Measurements from ENCODE around the gene HRH2. TPM values are rescaled to one million over a fixed set of nuclear protein-coding genes. Genes with fewer than 3 reads are reported as not detected.

HRH2 gene
- total RNA-seq, 2 experiments from 2014 or later: 2.9 to 3.4 TPM

DNA sequence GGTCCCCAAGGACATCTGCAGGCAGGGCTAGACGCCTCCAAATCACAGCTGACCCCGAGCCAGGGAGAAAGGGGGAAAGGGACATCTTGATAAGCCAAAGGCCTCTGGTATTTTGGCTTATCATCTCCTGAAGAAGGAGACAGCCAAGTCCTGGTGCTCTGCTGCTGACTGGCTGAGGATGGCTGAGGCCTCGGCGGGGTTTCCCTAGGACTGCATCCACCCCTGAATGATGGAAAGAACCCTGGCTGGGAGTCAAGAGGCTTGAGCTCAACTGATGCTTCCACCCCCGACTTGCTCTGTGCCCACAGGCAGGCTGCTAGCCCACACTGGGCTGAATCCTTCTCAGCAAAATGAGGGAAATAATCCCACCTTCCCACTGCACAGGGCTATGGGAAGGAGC lies 30.9 kb upstream of the HRH2 start:
- no peak overlapping the region for H3K27ac ChIP-seq (ENCODE audit: low read depth in 1 of 2, low read length in 2 of 2)
- ChIA-PET POLR2A (no interaction called here), CTCF (no interaction called here)
- H3K4me1 ChIP-seq (ENCODE audit: insufficient read depth, low read length): no peaks in the 10 kb centered on the region
- no peaks in the 10 kb centered on the region for H3K36me3 Mint-ChIP-seq (ENCODE audit: low read depth)
- intact Hi-C loops (cut with DNase I, micrococcal nuclease): no loop called here
- no peak for ATAC-seq (ENCODE audit: poor library complexity)
- H3K9me3 Mint-ChIP-seq: peaks cover 8% of the 10 kb centered on the region
- DNase-seq: no peak
- no peak overlapping the region for H3K4me3 Mint-ChIP-seq
- no peaks in the 10 kb centered on the region for H3K36me3 ChIP-seq (ENCODE audit: insufficient read depth, low read length)
- H3K9me3 ChIP-seq (ENCODE audit: control insufficient read depth in 1 of 2, insufficient read depth in 1 of 2, low read length in 2 of 2): peaks cover 11 to 39% of the 10 kb centered on the region in 2 experiments
- no peaks in the 10 kb centered on the region for H3K4me1 Mint-ChIP-seq (ENCODE audit: low read depth)
- H3K4me3 ChIP-seq (ENCODE audit: low read length): no peak overlapping the region
- H3K27me3 ChIP-seq (ENCODE audit: control insufficient read depth in 1 of 2, insufficient read depth in 2 of 2, low read length in 2 of 2): no peaks in the 10 kb centered on the region
- no peak overlapping the region for H3K27ac Mint-ChIP-seq
- H3K27me3 Mint-ChIP-seq: no peaks in the 10 kb centered on the region
- TF ChIP-seq, protein P1, sequence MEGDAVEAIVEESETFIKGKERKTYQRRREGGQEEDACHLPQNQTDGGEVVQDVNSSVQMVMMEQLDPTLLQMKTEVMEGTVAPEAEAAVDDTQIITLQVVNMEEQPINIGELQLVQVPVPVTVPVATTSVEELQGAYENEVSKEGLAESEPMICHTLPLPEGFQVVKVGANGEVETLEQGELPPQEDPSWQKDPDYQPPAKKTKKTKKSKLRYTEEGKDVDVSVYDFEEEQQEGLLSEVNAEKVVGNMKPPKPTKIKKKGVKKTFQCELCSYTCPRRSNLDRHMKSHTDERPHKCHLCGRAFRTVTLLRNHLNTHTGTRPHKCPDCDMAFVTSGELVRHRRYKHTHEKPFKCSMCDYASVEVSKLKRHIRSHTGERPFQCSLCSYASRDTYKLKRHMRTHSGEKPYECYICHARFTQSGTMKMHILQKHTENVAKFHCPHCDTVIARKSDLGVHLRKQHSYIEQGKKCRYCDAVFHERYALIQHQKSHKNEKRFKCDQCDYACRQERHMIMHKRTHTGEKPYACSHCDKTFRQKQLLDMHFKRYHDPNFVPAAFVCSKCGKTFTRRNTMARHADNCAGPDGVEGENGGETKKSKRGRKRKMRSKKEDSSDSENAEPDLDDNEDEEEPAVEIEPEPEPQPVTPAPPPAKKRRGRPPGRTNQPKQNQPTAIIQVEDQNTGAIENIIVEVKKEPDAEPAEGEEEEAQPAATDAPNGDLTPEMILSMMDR (IDR thresholded peaks at IDR 0.05): no peak

DNA sequence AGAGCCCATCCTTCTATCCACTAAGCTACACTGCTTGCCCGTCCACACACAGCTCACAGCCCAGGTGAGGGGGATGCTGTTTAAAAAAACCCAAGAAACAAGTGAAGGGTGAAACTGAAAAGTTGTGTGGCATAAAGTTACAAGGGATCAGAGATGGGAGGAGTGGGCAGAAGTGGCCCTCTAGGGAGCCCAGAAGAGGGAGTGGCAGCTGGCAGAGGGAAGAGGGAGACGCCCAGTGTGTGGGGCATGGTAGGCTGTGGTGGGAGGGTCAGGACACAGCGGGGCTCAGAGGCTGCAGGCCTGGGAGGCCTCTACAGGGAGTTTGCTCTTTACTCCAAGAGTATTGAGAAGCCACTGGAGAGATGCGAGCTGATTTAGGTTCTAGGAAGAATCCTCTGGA lies 30.1 kb upstream of the HRH2 start:
- Mint-ChIP-seq H3K36me3 (ENCODE audit: low read depth) (no peaks in the 10 kb centered on the region), H3K27me3 (no peaks in the 10 kb centered on the region), H3K27ac (no peak overlapping the region), H3K4me3 (no peak overlapping the region), H3K4me1 (ENCODE audit: low read depth) (no peaks in the 10 kb centered on the region), H3K9me3 (peaks cover 7% of the 10 kb centered on the region)
- H3K4me1 ChIP-seq (ENCODE audit: insufficient read depth, low read length): no peaks in the 10 kb centered on the region
- ATAC-seq (ENCODE audit: poor library complexity) (no peak), DNase-seq (no peak)
- H3K27me3 ChIP-seq (ENCODE audit: control insufficient read depth in 1 of 2, insufficient read depth in 2 of 2, low read length in 2 of 2): no peaks in the 10 kb centered on the region
- H3K4me3 ChIP-seq (ENCODE audit: low read length): no peak overlapping the region
- intact Hi-C loops (cut with DNase I, micrococcal nuclease): no loop called here
- H3K27ac ChIP-seq (ENCODE audit: low read depth in 1 of 2, low read length in 2 of 2): no peak overlapping the region
- CTCF ChIA-PET: no interaction called here
- H3K36me3 ChIP-seq (ENCODE audit: insufficient read depth, low read length): no peaks in the 10 kb centered on the region
- POLR2A ChIA-PET: interaction anchor here (0.6 kb wide), 1 partner anchor 16 kb away, joined by 4 read pairs; no protein-coding TSS in a partner anchor
- TF ChIP-seq, protein P1 (IDR thresholded peaks at IDR 0.05): no peak
- peaks cover 11 to 39% of the 10 kb centered on the region in 2 experiments for H3K9me3 ChIP-seq (ENCODE audit: control insufficient read depth in 1 of 2, insufficient read depth in 1 of 2, low read length in 2 of 2)

DNA sequence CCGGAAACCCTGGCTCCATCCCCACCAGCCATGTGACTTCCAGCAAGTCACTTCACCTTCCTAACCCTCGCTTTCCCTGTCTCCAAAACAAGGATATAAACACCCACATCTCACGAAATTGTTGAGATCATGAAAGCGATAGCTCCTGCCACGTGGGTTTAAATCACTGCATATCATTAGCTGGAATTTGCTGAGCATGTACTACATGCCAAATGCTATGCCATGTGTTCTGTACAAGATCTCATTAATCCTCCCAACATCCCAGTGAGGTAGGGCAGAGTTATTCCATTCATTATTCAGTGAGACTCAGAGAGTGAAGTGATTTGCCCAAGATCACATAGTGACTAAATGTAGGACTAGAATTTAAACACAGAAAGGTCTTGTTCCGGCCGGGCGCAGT lies 29.2 kb upstream of the HRH2 start:
- H3K36me3 Mint-ChIP-seq (ENCODE audit: low read depth): no peaks in the 10 kb centered on the region
- no peaks in the 10 kb centered on the region for H3K4me1 Mint-ChIP-seq (ENCODE audit: low read depth)
- H3K27me3 ChIP-seq (ENCODE audit: control insufficient read depth in 1 of 2, insufficient read depth in 2 of 2, low read length in 2 of 2): no peaks in the 10 kb centered on the region
- H3K4me3 ChIP-seq (ENCODE audit: low read length): no peak overlapping the region
- no peak for DNase-seq
- no peak overlapping the region for H3K27ac Mint-ChIP-seq
- peaks cover 7% of the 10 kb centered on the region for H3K9me3 Mint-ChIP-seq
- H3K27me3 Mint-ChIP-seq: no peaks in the 10 kb centered on the region
- peaks cover 11 to 39% of the 10 kb centered on the region in 2 experiments for H3K9me3 ChIP-seq (ENCODE audit: control insufficient read depth in 1 of 2, insufficient read depth in 1 of 2, low read length in 2 of 2)
- TF ChIP-seq, protein P1 (IDR thresholded peaks at IDR 0.05): no peak
- H3K36me3 ChIP-seq (ENCODE audit: insufficient read depth, low read length): no peaks in the 10 kb centered on the region
- H3K4me1 ChIP-seq (ENCODE audit: insufficient read depth, low read length): no peaks in the 10 kb centered on the region
- POLR2A ChIA-PET: no interaction called here
- intact Hi-C loops (cut with DNase I, micrococcal nuclease): no loop called here
- no peak overlapping the region for H3K4me3 Mint-ChIP-seq
- ATAC-seq (ENCODE audit: poor library complexity): no peak
- CTCF ChIA-PET: no interaction called here
- H3K27ac ChIP-seq (ENCODE audit: low read depth in 1 of 2, low read length in 2 of 2): no peak overlapping the region
